IMR-90 (cell line): Measurements from ENCODE around the gene BRCA1. TPM values are rescaled to one million over a fixed set of nuclear protein-coding genes. Genes with fewer than 3 reads are reported as not detected.

Source experiments
- ATAC-seq: fragments of 200-7000 bp; cut with Tn5 transposase; 2 replicates; pipeline ENCODE4 v1.9.1; 2020; ENCODE audit warnings: low read depth, mild to moderate bottlenecking, moderate library complexity
- BruUV-seq: library from RNA; stranded (reverse); fragments of 400-500 nt; replicated peaks from 2 replicates; lab custom pipeline; 2021; lab: Mats Ljungman, UMichigan
- CTCF ChIA-PET: fragments of 300-600 bp; formaldehyde crosslinking; extraction: SDS; loops from one replicate; lab custom pipeline; 2021; ENCODE audit warnings: antibody characterized with exemption; lab: Yijun Ruan, JAX
- POLR2A ChIA-PET: fragments of 300-600 bp; sonication (Branson Sonifier 250); formaldehyde crosslinking; loops from one replicate; lab custom pipeline; 2022; ENCODE audit warnings: antibody characterized with exemption; ENCODE audit not compliant: unreplicated experiment; lab: Charles Lee
- DNase-seq: peaks from one replicate; pipeline ENCODE4 v3.0.0; 2013
- H2AFZ ChIP-seq: replicated peaks from 2 replicates; pipeline ENCODE3; 2013; ENCODE audit warnings: low read length, mild to moderate bottlenecking; ENCODE audit not compliant: poor library complexity
- H2AK5ac ChIP-seq: 2 replicates; pipeline ENCODE4 v1.6.1; 2013; ENCODE audit warnings: low read depth, low read length, inconsistent platforms
- H2AK9ac ChIP-seq: replicated peaks from 2 replicates; pipeline ENCODE3; 2013; ENCODE audit warnings: mild to moderate bottlenecking, low read depth, low read length, moderate library complexity; ENCODE audit not compliant: poor library complexity
- H2BK120ac ChIP-seq: 2 replicates; pipeline ENCODE4 v1.6.1; 2013; ENCODE audit warnings: low read depth, low read length, inconsistent platforms
- H2BK15ac ChIP-seq: 3 replicates; pipeline ENCODE4 v1.6.1; 2013; ENCODE audit warnings: low read depth, low read length, inconsistent platforms
- H2BK20ac ChIP-seq: 2 replicates; pipeline ENCODE4 v1.6.1; 2013; ENCODE audit warnings: low read depth, mild to moderate bottlenecking, inconsistent platforms, low read length, moderate library complexity
- H2BK5ac ChIP-seq: 2 replicates; pipeline ENCODE4 v1.6.1; 2013; ENCODE audit warnings: mild to moderate bottlenecking, low read depth, low read length, inconsistent platforms; ENCODE audit not compliant: poor library complexity, severe bottlenecking
- H3K14ac ChIP-seq: replicated peaks from 2 replicates; pipeline ENCODE4 v1.6.1; 2013; ENCODE audit warnings: low read depth, low read length, inconsistent platforms
- H3K18ac ChIP-seq: 2 replicates; pipeline ENCODE4 v1.6.1; 2013; ENCODE audit warnings: low read depth, low read length, control low read depth
- H3K23ac ChIP-seq: 2 replicates; pipeline ENCODE4 v1.6.1; 2013; ENCODE audit warnings: low read depth, low read length, inconsistent platforms
- H3K27ac ChIP-seq: 2 replicates; pipeline ENCODE4 v1.5.1; 2013; ENCODE audit warnings: mild to moderate bottlenecking, control low read depth, low read length; ENCODE audit not compliant: insufficient read depth
- H3K27me3 ChIP-seq: 2 replicates; pipeline ENCODE4 v1.6.1; 2013; ENCODE audit warnings: low read length; ENCODE audit not compliant: control insufficient read depth, insufficient read depth
- H3K36me3 ChIP-seq: 2 replicates; pipeline ENCODE4 v1.6.1; 2013; ENCODE audit warnings: low read length, mixed read lengths; ENCODE audit not compliant: control insufficient read depth, insufficient read depth
- H3K4ac ChIP-seq: 2 replicates; pipeline ENCODE4 v1.6.1; 2013; ENCODE audit warnings: low read depth, low read length, inconsistent platforms
- H3K4me1 ChIP-seq: 2 replicates; pipeline ENCODE4 v1.6.1; 2013; ENCODE audit warnings: low read length, mixed read lengths; ENCODE audit not compliant: control insufficient read depth, insufficient read depth
- H3K4me2 ChIP-seq: 2 replicates; pipeline ENCODE4 v1.6.1; 2013; ENCODE audit warnings: low read depth, mild to moderate bottlenecking, control low read depth, low read length, moderate library complexity
- H3K4me3 ChIP-seq: 2 replicates; pipeline ENCODE4 v1.5.1; 2013; ENCODE audit warnings: low read depth, mild to moderate bottlenecking, control low read depth, low read length, moderate library complexity; ENCODE audit not compliant: insufficient read depth
- H3K56ac ChIP-seq: 2 replicates; pipeline ENCODE4 v1.6.1; 2013; ENCODE audit warnings: low read length, inconsistent platforms; ENCODE audit not compliant: insufficient read depth; ENCODE audit errors: extremely low read depth
- H3K79me1 ChIP-seq, 2 experiments: 2 replicates each; pipeline ENCODE4 v1.6.1; 2013; ENCODE audit warnings: low read length in 2 of 2, inconsistent platforms in 1 of 2, low read depth in 1 of 2
- H3K9ac ChIP-seq: 2 replicates; pipeline ENCODE4 v1.6.1; 2013; ENCODE audit warnings: low read depth, low read length, control low read depth
- H3K9me1 ChIP-seq: 2 replicates; pipeline ENCODE4 v1.6.1; 2013; ENCODE audit warnings: low read length, inconsistent platforms; ENCODE audit not compliant: insufficient read depth
- H3K9me3 ChIP-seq: 2 replicates; pipeline ENCODE4 v1.6.1; 2013; ENCODE audit warnings: low read length; ENCODE audit not compliant: control insufficient read depth, insufficient read depth
- H4K20me1 ChIP-seq: 2 replicates; pipeline ENCODE4 v1.6.1; 2013; ENCODE audit warnings: low read length, inconsistent platforms; ENCODE audit not compliant: insufficient read depth
- H4K5ac ChIP-seq: 2 replicates; pipeline ENCODE4 v1.6.1; 2013; ENCODE audit warnings: mild to moderate bottlenecking, low read depth, low read length, control low read depth
- H4K8ac ChIP-seq, 2 experiments: 2 replicates each; pipeline ENCODE4 v1.6.1; 2013; ENCODE audit warnings: low read depth in 2 of 2, low read length in 2 of 2, control low read depth in 1 of 2, inconsistent platforms in 1 of 2
- H4K91ac ChIP-seq: 2 replicates; pipeline ENCODE4 v1.6.1; 2013; ENCODE audit warnings: low read depth, low read length, inconsistent platforms; ENCODE audit not compliant: insufficient read depth
- BHLHE40 ChIP-seq: fragments of 150-350 bp; IDR thresholded peaks from 2 replicates; pipeline ENCODE4 v1.6.1; 2016; ENCODE audit warnings: mild to moderate bottlenecking, low read depth, low read length
- CEBPB ChIP-seq: IDR thresholded peaks from 2 replicates; pipeline ENCODE4 v1.6.1; 2012; ENCODE audit warnings: low read depth, low read length, improper control_type of control experiment
- CHD1 ChIP-seq: IDR thresholded peaks from 2 replicates; pipeline ENCODE4 v1.6.1; 2012; ENCODE audit warnings: low read depth, low read length, improper control_type of control experiment
- CTCF ChIP-seq: conservative IDR thresholded peaks from 2 replicates; pipeline ENCODE4 v1.5.1; 2012; ENCODE audit warnings: mild to moderate bottlenecking, low read depth, low read length, improper control_type of control experiment
- ELK1 ChIP-seq: fragments of 150-350 bp; IDR thresholded peaks from 2 replicates; pipeline ENCODE4 v1.6.1; 2016; ENCODE audit warnings: low read depth, mild to moderate bottlenecking, low read length, moderate library complexity, borderline replicate concordance
- FOS ChIP-seq: fragments of 150-350 bp; IDR thresholded peaks from 2 replicates; pipeline ENCODE4 v1.6.1; 2016; ENCODE audit warnings: low read depth, low read length
- MAFK ChIP-seq: IDR thresholded peaks from 2 replicates; pipeline ENCODE4 v1.6.1; 2012; ENCODE audit warnings: low read depth, low read length, improper control_type of control experiment
- MAZ ChIP-seq: IDR thresholded peaks from 2 replicates; pipeline ENCODE4 v1.6.1; 2012; ENCODE audit warnings: low read depth, mild to moderate bottlenecking, low read length, improper control_type of control experiment, moderate library complexity, borderline replicate concordance
- MXI1 ChIP-seq: IDR thresholded peaks from 2 replicates; pipeline ENCODE4 v1.6.1; 2012; ENCODE audit warnings: low read depth, mild to moderate bottlenecking, low read length, moderate library complexity, borderline replicate concordance
- NFE2L2 ChIP-seq: fragments of 150-350 bp; IDR thresholded peaks from 2 replicates; pipeline ENCODE4 v1.6.1; 2016; ENCODE audit warnings: low read depth, mild to moderate bottlenecking, low read length
- POLR2A ChIP-seq: IDR thresholded peaks from 2 replicates; pipeline ENCODE4 v1.6.1; 2012; ENCODE audit warnings: mild to moderate bottlenecking, low read depth, low read length
- RCOR1 ChIP-seq: IDR thresholded peaks from 2 replicates; pipeline ENCODE4 v1.6.1; 2012; ENCODE audit warnings: mild to moderate bottlenecking, low read length, improper control_type of control experiment; ENCODE audit not compliant: insufficient replicate concordance
- RFX5 ChIP-seq: IDR thresholded peaks from 2 replicates; pipeline ENCODE4 v1.8.0; 2012; ENCODE audit warnings: low read depth, mild to moderate bottlenecking, low read length, moderate library complexity
- SMC3 ChIP-seq: fragments of 150-350 bp; IDR thresholded peaks from 2 replicates; pipeline ENCODE4 v1.6.1; 2016; ENCODE audit warnings: low read depth, mild to moderate bottlenecking, antibody characterized with exemption, low read length, moderate library complexity
- WGBS, 2 experiments: methylation state at CpG; one replicate each; pipeline versions ENCODE4 v1.1.5 to v1.1.7; 2013; ENCODE audit warnings: missing lambda C conversion rate in 2 of 2; ENCODE audit not compliant: insufficient read length in 1 of 2; ENCODE audit errors: extremely low coverage in 2 of 2; 5-methylcytosine and 5-hydroxymethylcytosine counted together
- dilution Hi-C: fragments of 300-500 bp; cut with HindIII; formaldehyde crosslinking; loops from one replicate; pipeline ENCODE4 v1.14.3; 2018; ENCODE audit warnings: low sequenced_read_pairs; ENCODE audit not compliant: unreplicated experiment
- in situ Hi-C: fragments of 300-500 bp; cut with MboI; formaldehyde crosslinking; loops from 3 replicates; pipeline ENCODE4 v1.14.3; 2019; ENCODE audit warnings: low sequenced_read_pairs, inconsistent platforms, mixed read lengths
- intact Hi-C: fragments of 100-400 bp; cut with micrococcal nuclease; formaldehyde crosslinking; loops from 2 replicates; pipeline ENCODE4 v1.10.0; 2022
- polyA plus RNA-seq, 3 experiments: library from polyadenylated mRNA; depleted of rRNA; stranded (reverse); fragments of >200 nt; gene quantifications; 2 replicates each; pipeline ENCODE4 v1.2.3, GENCODE V29; 2012; ENCODE audit warnings: low replicate concordance in 1 of 3
- total RNA-seq: library from RNA; depleted of rRNA; stranded (reverse); fragments of >200 nt; gene quantifications from 2 replicates; pipeline ENCODE4 v1.2.3, GENCODE V29; 2012
- TF ChIP-seq, protein P1 (sequence below): fragments of 150-350 bp; IDR thresholded peaks from 2 replicates; pipeline ENCODE4 v1.6.1; 2017; ENCODE audit warnings: mild to moderate bottlenecking, antibody characterized with exemption, low read length, low read depth

Gene BRCA1
- total and polyA plus RNA-seq, 2 of the 4 experiments (the other 2 are of a cell fraction): 8.3 to 17.7 TPM

GRCh38 chr17:43126911-43127290 is 1.7 kb upstream of the BRCA1 start:
- no peak for ATAC-seq
- dilution Hi-C loops: no loop called here
- Histone ChIP-seq H2AK9ac (no peak overlapping the region), H3K18ac (no peak overlapping the region), H3K4me2 (no peak overlapping the region), H2AK5ac (no peak overlapping the region), H2BK20ac (no peak overlapping the region), H3K4ac (no peak overlapping the region), H2BK15ac (no peak overlapping the region), H3K9me3 (no peaks in the 10 kb centered on the region), H4K5ac (no peak overlapping the region), H3K4me1 (peaks cover 6% of the 10 kb centered on the region; the same call in 1 of the 2 replicates), H3K4me3 (no peak overlapping the region), H3K9ac (no peak overlapping the region), H3K56ac (no peak overlapping the region), H3K23ac (no peak overlapping the region), H2AFZ (no peak overlapping the region), H4K91ac (no peak overlapping the region), H3K14ac (no peak overlapping the region), H3K27ac (no peak overlapping the region), H3K9me1 (peaks cover 7% of the 10 kb centered on the region; the same call in 1 of the 2 replicates), H3K27me3 (no peaks in the 10 kb centered on the region), H4K8ac (no peak overlapping the region), H2BK120ac (no peak overlapping the region), H4K20me1 (no peaks in the 10 kb centered on the region), H3K79me1 (peaks cover 26 to 54% of the 10 kb centered on the region in 2 experiments), H2BK5ac (no peak overlapping the region), H3K36me3 (peaks cover 4% of the 10 kb centered on the region; the same call in 1 of the 2 replicates)
- POLR2A ChIA-PET: no interaction called here
- CTCF ChIA-PET: interaction anchor here (0.6 kb wide), 1 partner anchor 15 kb away, joined by 3 read pairs; no protein-coding TSS in a partner anchor
- 100% methylated on average over 4 of the region's 24 CpGs; no CpG with 5 or more reads in 1 of the 2 experiments for WGBS, 2 experiments
- TF ChIP-seq MAFK (no peak), BHLHE40 (no peak), NFE2L2 (no peak), FOS (no peak), POLR2A (no peak), RCOR1 (no peak), MXI1 (no peak), CEBPB (no peak), ELK1 (no peak), RFX5 (no peak), CHD1 (no peak), SMC3 (no peak), MAZ (no peak), CTCF (no peak)
- TF ChIP-seq, protein P1, sequence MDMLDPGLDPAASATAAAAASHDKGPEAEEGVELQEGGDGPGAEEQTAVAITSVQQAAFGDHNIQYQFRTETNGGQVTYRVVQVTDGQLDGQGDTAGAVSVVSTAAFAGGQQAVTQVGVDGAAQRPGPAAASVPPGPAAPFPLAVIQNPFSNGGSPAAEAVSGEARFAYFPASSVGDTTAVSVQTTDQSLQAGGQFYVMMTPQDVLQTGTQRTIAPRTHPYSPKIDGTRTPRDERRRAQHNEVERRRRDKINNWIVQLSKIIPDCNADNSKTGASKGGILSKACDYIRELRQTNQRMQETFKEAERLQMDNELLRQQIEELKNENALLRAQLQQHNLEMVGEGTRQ: no peak
- intact Hi-C loops: loop anchor here (5.0 kb wide), 1 partner anchor 45 kb away; the partner anchor contains the start of gene NBR1
- no peak for DNase-seq
- BruUV-seq: no TSS peak
- in situ Hi-C loops: no loop called here
